Measurements from ENCODE around the gene ZDHHC16.
"Not testable (repeated sequence)": the region's sequence is repeated elsewhere in the genome, so short reads cannot be mapped to it uniquely, and the experiment has no call there.

ZDHHC16 gene

GRCh38 chr10:97445722-97446639 is at the start of gene ZDHHC16, which contains the start of gene EXOSC1:
Gene ZDHHC16, plus strand, starts transcription at chr10:97446175. Its CDS starts 5,501 bp downstream, at chr10:97451676.
Gene EXOSC1, minus strand, starts transcription at chr10:97446006. Its CDS starts 21 bp downstream, at chr10:97445985.
- peak; percentile 94 for DNase-seq (ENCODE audit: low read depth)
- peak within 1 kb of the TSS; percentile 98 for H3K4me3 ChIP-seq (ENCODE audit: low read length)
- TF ChIP-seq, protein P1, sequence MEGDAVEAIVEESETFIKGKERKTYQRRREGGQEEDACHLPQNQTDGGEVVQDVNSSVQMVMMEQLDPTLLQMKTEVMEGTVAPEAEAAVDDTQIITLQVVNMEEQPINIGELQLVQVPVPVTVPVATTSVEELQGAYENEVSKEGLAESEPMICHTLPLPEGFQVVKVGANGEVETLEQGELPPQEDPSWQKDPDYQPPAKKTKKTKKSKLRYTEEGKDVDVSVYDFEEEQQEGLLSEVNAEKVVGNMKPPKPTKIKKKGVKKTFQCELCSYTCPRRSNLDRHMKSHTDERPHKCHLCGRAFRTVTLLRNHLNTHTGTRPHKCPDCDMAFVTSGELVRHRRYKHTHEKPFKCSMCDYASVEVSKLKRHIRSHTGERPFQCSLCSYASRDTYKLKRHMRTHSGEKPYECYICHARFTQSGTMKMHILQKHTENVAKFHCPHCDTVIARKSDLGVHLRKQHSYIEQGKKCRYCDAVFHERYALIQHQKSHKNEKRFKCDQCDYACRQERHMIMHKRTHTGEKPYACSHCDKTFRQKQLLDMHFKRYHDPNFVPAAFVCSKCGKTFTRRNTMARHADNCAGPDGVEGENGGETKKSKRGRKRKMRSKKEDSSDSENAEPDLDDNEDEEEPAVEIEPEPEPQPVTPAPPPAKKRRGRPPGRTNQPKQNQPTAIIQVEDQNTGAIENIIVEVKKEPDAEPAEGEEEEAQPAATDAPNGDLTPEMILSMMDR (conservative IDR thresholded peaks at IDR 0.05; ENCODE audit: low read length), result no peak

GRCh38 chr10:97399843-97400545 is 46.0 kb upstream of the ZDHHC16 start:
- TF ChIP-seq, protein P1 (conservative IDR thresholded peaks at IDR 0.05; ENCODE audit: low read length), result no peak
- peak; percentile 49 for DNase-seq (ENCODE audit: low read depth)
- peak overlapping the region; percentile 91 for H3K4me3 ChIP-seq (ENCODE audit: low read length)

DNA sequence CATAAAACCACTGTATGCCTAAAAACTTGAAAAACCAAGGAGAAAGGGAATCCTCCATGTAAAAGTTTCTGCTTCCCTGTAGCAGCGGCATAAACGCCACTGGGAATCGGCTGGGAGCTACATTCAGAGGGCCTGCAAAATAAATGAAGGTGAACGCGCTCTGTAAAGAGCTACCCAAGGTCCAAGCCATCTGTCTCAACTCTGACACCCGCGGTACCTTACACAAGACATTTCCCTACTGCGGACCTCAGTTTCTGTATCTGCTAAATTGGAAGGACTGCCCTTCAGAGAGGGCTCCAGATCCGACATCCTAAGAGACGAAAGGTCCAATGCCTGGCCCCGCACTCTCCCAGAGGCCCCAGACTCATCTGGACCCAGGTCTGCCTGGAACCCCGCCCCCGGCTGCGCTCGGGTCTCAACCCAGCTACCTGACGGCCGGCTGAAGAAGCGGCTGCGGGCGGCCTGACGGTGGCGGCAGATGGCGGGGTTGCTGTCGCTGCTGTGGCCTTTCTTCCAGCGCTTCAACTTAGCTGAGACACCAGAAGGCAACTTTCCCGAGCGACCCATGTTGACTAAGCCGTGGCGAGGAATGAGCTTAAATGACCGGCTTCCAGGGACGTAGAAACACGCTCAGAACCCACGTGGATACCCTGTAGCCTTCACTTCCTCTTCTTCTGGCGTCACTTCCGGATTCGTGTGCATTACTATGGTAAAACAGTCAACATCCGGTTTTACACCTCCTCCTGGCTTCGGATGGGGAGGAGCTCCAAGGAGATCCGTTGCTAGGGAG is 45.1 kb upstream of the ZDHHC16 start, which contains the start of gene RRP12:
TSS of gene RRP12 (minus strand) at position 676 of the 790 bp plus-strand sequence. CDS start at position 567, 109 bp downstream.
- peak; percentile 97 for DNase-seq (ENCODE audit: low read depth)
- TF ChIP-seq, protein P1 (conservative IDR thresholded peaks at IDR 0.05; ENCODE audit: low read length), result peak; percentile 11; the same call in 1 of the 2 replicates
- peak within 1 kb of the TSS; percentile 91 for H3K4me3 ChIP-seq (ENCODE audit: low read length)

DNA sequence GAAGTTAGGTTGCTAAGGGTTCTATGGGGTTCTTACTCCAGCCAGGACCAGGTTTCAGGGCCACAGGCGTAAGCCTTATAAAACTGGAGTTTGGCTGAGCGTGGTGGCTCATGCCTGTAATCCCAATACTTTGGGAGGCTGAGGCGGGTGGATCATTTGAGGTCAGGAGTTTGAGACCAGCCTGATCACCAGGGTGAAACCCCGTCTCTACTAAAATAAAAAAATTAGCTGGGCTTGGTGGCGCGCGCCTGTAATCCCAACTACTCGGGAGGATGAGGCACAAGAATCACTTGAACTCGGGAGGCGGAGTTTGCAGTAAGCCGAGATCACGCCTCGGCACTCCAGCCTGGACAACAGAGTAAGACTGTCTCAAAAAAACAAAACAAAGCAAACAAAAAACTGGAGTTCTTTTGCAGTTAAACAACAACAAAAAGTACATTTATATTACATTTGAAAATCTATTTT is 44.5 kb upstream of the ZDHHC16 start:
- no peak for DNase-seq (ENCODE audit: low read depth)
- H3K4me3 ChIP-seq (ENCODE audit: low read length), result peak overlapping the region; percentile 91
- TF ChIP-seq, protein P1 (conservative IDR thresholded peaks at IDR 0.05; ENCODE audit: low read length), result no peak

GRCh38 chr10:97404044-97404443 is 41.9 kb upstream of the ZDHHC16 start:
- H3K4me3 ChIP-seq (ENCODE audit: low read length), result no peak overlapping the region
- DNase-seq (ENCODE audit: low read depth), result no peak
- TF ChIP-seq, protein P1 (conservative IDR thresholded peaks at IDR 0.05; ENCODE audit: low read length), result no peak

DNA sequence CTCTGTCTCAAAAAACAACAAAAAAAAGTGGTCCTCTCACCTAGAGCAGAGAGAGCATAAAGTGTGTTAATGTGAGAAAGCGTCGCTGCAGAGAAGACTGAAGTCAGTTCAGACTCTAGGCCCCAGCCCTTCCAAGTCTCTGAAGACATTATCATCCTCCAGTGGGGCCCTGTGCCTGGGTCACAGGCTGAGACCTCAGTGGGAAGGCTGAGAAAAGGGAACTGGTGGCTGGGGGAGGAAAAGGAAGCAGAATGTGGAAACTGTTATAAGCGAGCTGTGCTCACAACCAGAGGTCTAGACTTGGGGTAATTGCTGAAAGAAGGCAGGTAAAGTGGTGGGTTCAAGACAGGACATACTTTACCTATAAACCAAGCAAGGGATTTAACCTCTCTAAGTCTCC is 39.9 kb upstream of the ZDHHC16 start:
- H3K4me3 ChIP-seq (ENCODE audit: low read length), result no peak overlapping the region
- TF ChIP-seq, protein P1 (conservative IDR thresholded peaks at IDR 0.05; ENCODE audit: low read length), result no peak
- DNase-seq (ENCODE audit: low read depth), result no peak

DNA sequence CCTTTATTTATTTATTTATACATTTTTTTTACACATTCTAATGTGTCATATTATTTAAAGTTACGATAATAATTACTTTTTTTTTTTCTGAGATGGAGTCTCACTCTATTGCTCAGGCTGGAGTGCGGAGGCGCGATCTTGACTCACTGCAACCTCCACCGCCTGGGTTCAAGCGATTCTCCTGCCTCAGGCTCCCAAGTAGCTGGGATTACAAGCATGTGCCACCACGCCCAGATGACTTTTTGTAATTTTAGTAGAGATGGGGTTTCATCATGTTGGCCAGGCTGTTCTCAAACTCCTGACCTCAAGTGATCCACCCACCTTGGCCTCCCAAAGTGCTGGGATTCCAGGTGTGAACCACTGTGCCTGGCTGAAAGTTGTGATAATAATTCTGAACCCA is 39.5 kb upstream of the ZDHHC16 start:
- H3K4me3 ChIP-seq (ENCODE audit: low read length); DNase-seq (ENCODE audit: low read depth): not testable (repeated sequence)
